Stimulated activated CD4-positive, alpha-beta T cell treated with anti-CD3 and anti-CD28 coated beads, Interleukin-1b, Interleukin-23, amount 100 ng/mL, for 48 hours (primary cell): ENCODE data around the gene CAPN1.
A peak's percentile ranks its signal among the peaks of the same experiment; 100 is the strongest.
"Not testable (repeated sequence)": the region's sequence is repeated elsewhere in the genome, so short reads cannot be mapped to it uniquely, and the experiment has no call there.

ENCODE experiments used
- DNase-seq: peaks from one replicate; pipeline ENCODE4 v3.0.0-alpha.2; 2020

The CAPN1 gene

GRCh38 chr11:65160643-65161042 lies 21.1 kb upstream of the CAPN1 start:
- no peak for DNase-seq

- DNase-seq = no peak
These were observed 18.0 kb upstream of the CAPN1 start for GRCh38 chr11:65163684-65164083.

- no peak for DNase-seq
These were observed 16.1 kb upstream of the CAPN1 start for GRCh38 chr11:65165410-65166317.

GRCh38 chr11:65166893-65167292 lies 14.8 kb upstream of the CAPN1 start:
- no peak for DNase-seq

GRCh38 chr11:65167656-65168055 lies 14.1 kb upstream of the CAPN1 start:
- no peak for DNase-seq

- DNase-seq = no peak
These were observed 12.5 kb upstream of the CAPN1 start for GRCh38 chr11:65169164-65169641.

- no peak for DNase-seq
These were observed 11.6 kb upstream of the CAPN1 start, which contains the start of gene SPDYC for GRCh38 chr11:65170058-65170534. SPDYC (plus strand) TSS chr11:65170233; CDS start chr11:65171358, 1,125 bp downstream.

- DNase-seq = no peak
These were observed 9.1 kb upstream of the CAPN1 start for GRCh38 chr11:65172600-65172999.

- DNase-seq = not testable (repeated sequence)
These were observed 7.1 kb upstream of the CAPN1 start for GRCh38 chr11:65174571-65175010.

- DNase-seq = peak; percentile 67
These were observed 705 bp upstream of the CAPN1 start for GRCh38 chr11:65180877-65181568.

GRCh38 chr11:65182258-65183170 lies 786 bp downstream of the CAPN1 start:
- DNase-seq = no peak

- DNase-seq = no peak
These were observed 1.6 kb downstream of the CAPN1 start for GRCh38 chr11:65183201-65183891.

- no peak for DNase-seq
These were observed 2.4 kb downstream of the CAPN1 start for GRCh38 chr11:65184146-65184545.

GRCh38 chr11:65185171-65185570 lies 3.4 kb downstream of the CAPN1 start:
- DNase-seq = no peak

GRCh38 chr11:65185869-65186341 lies 4.2 kb downstream of the CAPN1 start:
- no peak for DNase-seq

- no peak for DNase-seq
These were observed 5.0 kb downstream of the CAPN1 start for GRCh38 chr11:65186701-65187100.

- no peak for DNase-seq
These were observed 5.5 kb downstream of the CAPN1 start for GRCh38 chr11:65187146-65187675.

- no peak for DNase-seq
These were observed 6.3 kb downstream of the CAPN1 start for GRCh38 chr11:65187971-65188461.

GRCh38 chr11:65188486-65188885 lies 6.8 kb downstream of the CAPN1 start:
- no peak for DNase-seq

GRCh38 chr11:65189191-65189590 lies 7.5 kb downstream of the CAPN1 start:
- DNase-seq = no peak

GRCh38 chr11:65194564-65194963 lies 12.8 kb downstream of the CAPN1 start:
- no peak for DNase-seq
